ENCODE data around the gene DNAJB6. TPM values are rescaled to one million over a fixed set of nuclear protein-coding genes. Genes with fewer than 3 reads are reported as not detected.

Gene DNAJB6
- total and polyA plus RNA-seq, 7 donors: 71.5 to 145 (median 120) TPM

GRCh38 chr7:157423886-157424565 lies 87.2 kb downstream of the DNAJB6 start:
- 81 to 89% methylated on average over 31 of the region's 31 CpGs for WGBS, 2 donors
- no peak for DNase-seq
- H3K27me3 ChIP-seq: no peaks in the 10 kb centered on the region
- no peak for TF ChIP-seq POLR2AphosphoS5 (IDR thresholded peaks at IDR 0.05)
- no peak for TF ChIP-seq CTCF (IDR thresholded peaks at IDR 0.05)
- TF ChIP-seq POLR2A (IDR thresholded peaks at IDR 0.05): no peak
- TF ChIP-seq EP300 (IDR thresholded peaks at IDR 0.05): no peak
- intact Hi-C loops (cut with DNase I): no loop called here
- H3K9me3 ChIP-seq: no peaks in the 10 kb centered on the region
- H3K4me1 ChIP-seq: no peaks in the 10 kb centered on the region
- no peak overlapping the region for H3K4me3 ChIP-seq
- H3K36me3 ChIP-seq: peaks cover 0 to 20% (median 0%) of the 10 kb centered on the region in 4 donors
- no peak overlapping the region for H3K27ac ChIP-seq

GRCh38 chr7:157425137-157425731 lies 88.4 kb downstream of the DNAJB6 start:
- WGBS, 2 donors: 36 to 73% methylated on average over 18 of the region's 18 CpGs
- intact Hi-C loops (cut with DNase I): no loop called here
- H3K36me3 ChIP-seq: peaks cover 0 to 18% (median 0%) of the 10 kb centered on the region in 4 donors
- H3K4me3 ChIP-seq: no peak overlapping the region
- H3K9me3 ChIP-seq: no peaks in the 10 kb centered on the region
- no peak overlapping the region for H3K27ac ChIP-seq
- no peaks in the 10 kb centered on the region for H3K27me3 ChIP-seq
- no peak for TF ChIP-seq POLR2A (IDR thresholded peaks at IDR 0.05)
- TF ChIP-seq EP300 (IDR thresholded peaks at IDR 0.05): no peak
- no peak for TF ChIP-seq CTCF (IDR thresholded peaks at IDR 0.05)
- no peak for TF ChIP-seq POLR2AphosphoS5 (IDR thresholded peaks at IDR 0.05)
- no peaks in the 10 kb centered on the region for H3K4me1 ChIP-seq
- DNase-seq: no peak

GRCh38 chr7:157425761-157426160 lies 89.0 kb downstream of the DNAJB6 start:
- no peak overlapping the region for H3K27ac ChIP-seq
- no peak for DNase-seq
- H3K36me3 ChIP-seq: peaks cover 0 to 18% (median 0%) of the 10 kb centered on the region in 4 donors
- intact Hi-C loops (cut with DNase I): no loop called here
- 65 to 85% methylated on average over 19 of the region's 19 CpGs for WGBS, 2 donors
- no peak overlapping the region for H3K4me3 ChIP-seq
- no peaks in the 10 kb centered on the region for H3K4me1 ChIP-seq
- TF ChIP-seq CTCF (IDR thresholded peaks at IDR 0.05): no peak
- no peak for TF ChIP-seq EP300 (IDR thresholded peaks at IDR 0.05)
- TF ChIP-seq POLR2A (IDR thresholded peaks at IDR 0.05): no peak
- no peak for TF ChIP-seq POLR2AphosphoS5 (IDR thresholded peaks at IDR 0.05)
- H3K9me3 ChIP-seq: no peaks in the 10 kb centered on the region
- no peaks in the 10 kb centered on the region for H3K27me3 ChIP-seq

- Histone ChIP-seq H3K4me1 (no peaks in the 10 kb centered on the region), H3K27ac (no peak overlapping the region), H3K9me3 (no peaks in the 10 kb centered on the region), H3K27me3 (no peaks in the 10 kb centered on the region), H3K36me3 (peaks cover 0 to 17% (median 0%) of the 10 kb centered on the region in 4 donors), H3K4me3 (no peak overlapping the region)
- 86 to 87% methylated on average over 42 of the region's 42 CpGs for WGBS, 2 donors
- TF ChIP-seq POLR2AphosphoS5 (IDR thresholded peaks at IDR 0.05) (no peak), POLR2A (IDR thresholded peaks at IDR 0.05) (no peak), EP300 (IDR thresholded peaks at IDR 0.05) (no peak), CTCF (IDR thresholded peaks at IDR 0.05) (no peak)
- intact Hi-C loops (cut with DNase I): no loop called here
- no peak for DNase-seq
These were observed 89.9 kb downstream of the DNAJB6 start for GRCh38 chr7:157426463-157427301.
